Esophagus (tissue), 2 donors: ENCODE results near the gene BCL2. TPM values are rescaled to one million over a fixed set of nuclear protein-coding genes. Genes with fewer than 3 reads are reported as not detected.
"Not testable (repeated sequence)": the region's sequence is repeated elsewhere in the genome, so short reads cannot be mapped to it uniquely, and the experiment has no call there.

Experiments
- H3K27ac ChIP-seq, 2 donors: one replicate each; pipeline ENCODE4 v1.5.1; 2013; ENCODE audit warnings: low read depth in 2 of 2, mild to moderate bottlenecking in 2 of 2, inconsistent platforms in 1 of 2, low read length in 1 of 2, moderate library complexity in 1 of 2
- H3K27me3 ChIP-seq, 2 donors: one replicate each; pipeline ENCODE4 v1.6.1; 2013; ENCODE audit warnings: low read length in 2 of 2, control low read depth in 1 of 2, mild to moderate bottlenecking in 1 of 2; ENCODE audit not compliant: insufficient read depth in 2 of 2, control insufficient read depth in 1 of 2
- H3K36me3 ChIP-seq, 2 donors: one replicate each; pipeline ENCODE4 v1.6.1; 2013; ENCODE audit warnings: low read length in 1 of 2; ENCODE audit not compliant: control insufficient read depth in 2 of 2, insufficient read depth in 2 of 2
- H3K4me1 ChIP-seq, 2 donors: one replicate each; pipeline ENCODE4 v1.6.1; 2013; ENCODE audit warnings: low read length in 1 of 2; ENCODE audit not compliant: control insufficient read depth in 2 of 2, insufficient read depth in 2 of 2
- H3K4me3 ChIP-seq, 2 donors: one replicate each; pipeline ENCODE4 v1.5.1; 2013; ENCODE audit warnings: low read length in 2 of 2, mild to moderate bottlenecking in 2 of 2, low read depth in 1 of 2, moderate library complexity in 1 of 2
- H3K9me3 ChIP-seq, 2 donors: one replicate each; pipeline ENCODE4 v1.6.1; 2013; ENCODE audit warnings: mild to moderate bottlenecking in 2 of 2, low read depth in 1 of 2, low read length in 1 of 2, moderate library complexity in 1 of 2; ENCODE audit not compliant: control insufficient read depth in 2 of 2, insufficient read depth in 1 of 2
- WGBS, 2 donors: extraction: QIAGEN DNeasy Blood & Tissue Kit; methylation state at CpG; one replicate each; pipeline ENCODE4 v1.1.7; 2013; 5-methylcytosine and 5-hydroxymethylcytosine counted together
- polyA plus RNA-seq, 2 donors: library from polyadenylated mRNA; stranded (reverse); fragments of 200-250 nt; gene quantifications; one replicate each; pipeline ENCODE4 v1.2.3, GENCODE V29; 2013
- donor health status: healthy with polysubstance abuse.
- donor health status: Bipolar disorder and iron deficiency.

The BCL2 gene
- polyA plus RNA-seq, 2 donors = 1.3 to 1.9 TPM

DNA sequence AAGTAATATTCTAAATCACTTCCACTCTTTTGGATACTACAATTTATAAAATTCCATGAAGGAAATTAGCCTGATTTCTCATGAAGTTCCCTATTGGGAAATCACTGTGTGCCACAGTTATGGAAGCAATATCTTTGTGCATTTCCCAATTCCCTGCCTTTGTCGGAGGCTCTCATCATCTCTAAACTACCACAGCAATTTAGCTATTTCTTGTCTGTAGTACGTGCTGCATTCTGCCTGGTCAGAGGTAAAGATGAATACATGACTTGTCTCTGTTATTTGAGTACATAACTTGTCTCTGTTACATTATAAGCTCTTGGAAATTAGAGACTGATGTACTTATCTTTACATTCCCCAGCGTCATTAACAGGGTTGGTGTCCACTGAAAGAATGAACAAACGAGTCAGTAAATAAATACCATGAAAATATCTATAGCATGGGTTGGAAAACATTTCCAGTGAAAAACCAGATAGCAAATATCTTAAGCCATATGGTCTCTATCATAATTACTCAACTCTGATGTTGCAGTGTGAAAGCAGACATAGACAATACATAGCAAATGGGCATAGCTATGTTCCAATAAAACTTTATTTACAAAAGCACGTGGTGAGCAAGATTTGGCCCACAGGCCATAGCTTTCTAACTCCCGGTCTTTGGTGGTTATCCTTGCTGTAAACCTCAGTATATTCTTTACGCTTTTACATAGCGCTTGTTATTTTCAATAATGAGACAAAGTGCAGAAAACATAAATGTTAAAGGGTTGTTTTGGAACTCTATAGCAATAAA is 78.8 kb downstream of the BCL2 start:
- no peak overlapping the region for H3K4me3 ChIP-seq
- peaks cover 0 to 2% of the 10 kb centered on the region in 2 donors for H3K4me1 ChIP-seq
- WGBS, 2 donors = 80 to 82% methylated on average over 8 of the region's 8 CpGs
- H3K9me3 ChIP-seq = no peaks in the 10 kb centered on the region
- no peaks in the 10 kb centered on the region for H3K36me3 ChIP-seq
- no peaks in the 10 kb centered on the region for H3K27me3 ChIP-seq
- H3K27ac ChIP-seq = no peak overlapping the region

DNA sequence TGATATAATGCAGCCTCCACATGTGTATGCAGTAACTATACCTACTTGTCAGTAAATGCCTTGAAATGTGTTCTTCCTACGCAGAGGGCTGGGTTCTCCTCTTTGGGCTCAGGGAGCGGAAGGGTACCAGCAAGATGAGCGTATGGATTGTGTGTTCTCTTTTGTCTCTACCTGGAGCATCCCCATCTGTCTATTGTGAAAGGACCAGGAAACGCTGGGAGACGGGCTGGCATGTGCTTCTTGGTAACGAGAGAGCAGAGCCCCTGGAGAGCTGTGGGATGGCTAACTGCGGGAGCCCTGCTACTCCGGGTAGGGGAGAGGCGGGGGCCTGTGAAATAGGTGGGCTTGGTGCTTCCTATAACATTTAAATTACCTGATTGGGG is 80.9 kb downstream of the BCL2 start:
- peak overlapping the region; percentile 62 to 74 for H3K27ac ChIP-seq
- no peak overlapping the region for H3K4me3 ChIP-seq
- 70 to 78% methylated on average over 9 of the region's 9 CpGs for WGBS, 2 donors
- no peaks in the 10 kb centered on the region for H3K36me3 ChIP-seq
- H3K9me3 ChIP-seq = no peaks in the 10 kb centered on the region
- no peaks in the 10 kb centered on the region for H3K27me3 ChIP-seq
- peaks cover 0 to 2% of the 10 kb centered on the region in 2 donors for H3K4me1 ChIP-seq

DNA sequence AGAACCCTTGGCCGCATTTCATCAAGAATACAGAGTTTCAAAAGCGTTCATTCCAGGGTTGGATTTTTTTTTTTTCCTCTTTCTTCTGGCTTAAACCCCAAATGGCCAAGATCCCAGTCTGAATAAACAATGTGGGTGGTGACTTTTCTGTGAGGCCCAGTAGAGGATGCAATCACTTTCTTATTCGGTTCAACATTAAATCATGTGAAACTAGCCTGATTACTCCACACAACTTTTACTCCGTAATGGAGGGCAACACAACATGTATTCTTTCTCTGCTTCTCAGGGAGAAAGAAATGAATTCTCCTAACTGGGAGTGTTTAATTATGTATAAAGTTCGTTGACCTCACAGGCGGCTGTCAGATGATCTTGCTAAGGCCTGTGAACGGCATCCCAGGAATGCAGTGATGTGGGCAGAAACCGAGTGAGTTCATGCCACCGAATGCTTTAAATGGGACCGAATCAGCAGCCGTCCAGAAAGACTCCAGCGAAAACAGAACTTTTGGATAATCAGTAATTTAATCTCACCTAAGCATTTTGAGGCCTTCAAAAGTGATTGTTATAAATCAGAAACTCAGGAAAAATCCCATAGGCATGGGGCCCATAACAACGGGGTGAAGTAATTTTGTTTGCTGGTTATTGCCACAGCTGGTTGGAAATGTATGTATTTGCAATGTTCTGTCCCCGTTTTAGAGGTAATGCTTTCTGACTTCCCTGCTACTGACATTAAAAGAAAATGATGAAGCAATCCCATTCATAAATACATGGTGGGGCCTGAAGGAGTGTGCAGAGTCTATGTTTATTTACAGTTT is 81.5 kb downstream of the BCL2 start:
- 25 to 32% methylated on average over 14 of the region's 14 CpGs for WGBS, 2 donors
- Histone ChIP-seq H3K9me3 (no peaks in the 10 kb centered on the region), H3K4me1 (peaks cover 0 to 2% of the 10 kb centered on the region in 2 donors), H3K27ac (peak overlapping the region; percentile 62 to 78), H3K4me3 (peak overlapping the region in 1 of 2 donors; percentile 11), H3K36me3 (no peaks in the 10 kb centered on the region), H3K27me3 (no peaks in the 10 kb centered on the region)

DNA sequence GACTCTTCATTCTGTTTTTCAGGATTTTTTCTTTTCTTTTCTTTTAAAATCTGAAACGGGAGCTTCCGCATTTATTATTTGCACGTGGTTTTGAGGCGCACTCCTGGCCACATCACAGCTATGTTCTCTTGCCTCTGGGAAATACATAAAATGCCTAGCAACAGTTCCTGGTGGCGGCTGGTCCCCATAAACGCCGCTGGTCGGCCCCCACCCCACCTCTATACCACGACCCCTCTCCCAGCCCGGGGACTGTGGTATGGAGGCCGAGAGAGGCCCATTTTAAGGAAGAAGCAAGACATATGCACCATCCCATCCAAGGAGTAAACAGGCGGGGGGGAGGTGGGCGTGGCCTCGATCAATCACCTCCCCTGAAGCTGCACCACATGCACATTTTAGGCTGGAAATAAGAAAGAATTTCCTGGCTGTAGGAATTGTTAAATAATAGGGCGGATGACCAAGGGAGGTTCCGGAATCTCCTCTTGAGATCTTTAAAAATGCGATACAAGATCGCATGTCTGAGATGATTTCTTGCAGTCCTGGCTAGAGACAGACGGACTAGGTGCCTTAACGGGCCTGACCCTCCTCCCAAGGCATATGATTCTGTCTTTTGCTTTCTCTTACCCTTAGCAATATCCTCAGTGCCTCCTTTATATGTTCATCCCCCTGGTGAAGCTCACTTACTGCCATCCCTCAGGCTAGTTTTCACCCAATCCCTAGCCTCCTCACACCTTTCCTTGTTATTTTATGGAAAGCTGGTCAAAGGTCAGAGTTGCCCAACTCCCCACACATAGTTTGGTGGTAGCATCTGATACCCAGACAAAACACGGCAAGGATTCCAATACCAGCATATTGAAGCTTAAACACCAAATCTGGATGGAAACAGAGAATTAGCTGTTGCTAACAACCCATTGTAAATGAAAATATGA is 82.4 kb downstream of the BCL2 start:
- Histone ChIP-seq H3K9me3 (no peaks in the 10 kb centered on the region), H3K27ac (peak overlapping the region; percentile 67 to 84), H3K4me1 (peaks cover 0 to 2% of the 10 kb centered on the region in 2 donors), H3K27me3 (no peaks in the 10 kb centered on the region), H3K4me3 (no peak overlapping the region), H3K36me3 (no peaks in the 10 kb centered on the region)
- 80 to 83% methylated on average over 21 of the region's 21 CpGs for WGBS, 2 donors

DNA sequence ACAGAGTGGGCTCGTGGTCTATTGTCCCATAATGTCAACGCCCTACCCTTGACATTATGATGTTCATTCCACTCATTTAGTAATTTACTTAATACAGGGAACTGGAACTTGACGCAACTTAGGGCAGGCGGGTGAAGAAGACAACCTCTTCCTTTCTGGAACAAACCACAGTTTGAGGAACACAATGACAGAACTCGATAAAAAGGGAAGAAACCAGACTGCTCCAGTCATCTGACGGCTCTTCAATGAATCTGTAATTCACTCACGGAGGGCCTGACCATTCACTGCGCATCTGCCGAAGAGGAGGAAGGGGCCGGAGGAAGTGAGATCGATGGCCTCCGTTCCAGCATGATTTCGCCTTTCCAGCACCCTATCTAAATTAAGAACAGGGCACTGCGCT is 83.2 kb downstream of the BCL2 start:
- Histone ChIP-seq H3K4me1 (peaks cover 0 to 2% of the 10 kb centered on the region in 2 donors), H3K27ac (peak overlapping the region in 1 of 2 donors; percentile 15)
- 88 to 90% methylated on average over 14 of the region's 14 CpGs for WGBS, 2 donors

DNA sequence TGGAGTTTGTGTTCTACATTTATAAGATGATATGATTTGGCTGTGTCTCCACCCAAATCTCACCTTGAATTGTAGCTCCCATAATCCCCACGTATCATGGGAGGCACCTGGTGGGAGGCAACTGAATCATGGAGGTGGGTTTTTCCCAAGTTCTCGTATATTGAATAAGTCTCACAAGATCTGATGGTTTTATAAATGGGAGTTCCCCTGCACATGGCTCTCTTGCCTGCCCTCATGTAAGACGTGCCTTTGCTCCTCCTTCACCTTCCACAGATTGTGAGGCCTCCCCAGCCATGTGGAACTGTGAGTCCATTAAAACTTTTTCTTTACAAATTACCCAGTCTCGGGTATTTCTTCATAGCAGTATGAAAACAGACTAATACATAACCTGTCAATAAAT is 83.6 kb downstream of the BCL2 start:
- not testable (repeated sequence) for H3K27ac ChIP-seq, H3K36me3 ChIP-seq, H3K4me3 ChIP-seq, H3K27me3 ChIP-seq, H3K9me3 ChIP-seq, H3K4me1 ChIP-seq
- WGBS, 2 donors = 81 to 87% methylated on average over 4 of the region's 4 CpGs

More for the DNA sequence above, 83.2 kb downstream of the BCL2 start:
- Histone ChIP-seq H3K4me3 (no peak overlapping the region), H3K36me3 (no peaks in the 10 kb centered on the region), H3K9me3 (no peaks in the 10 kb centered on the region), H3K27me3 (no peaks in the 10 kb centered on the region)

DNA sequence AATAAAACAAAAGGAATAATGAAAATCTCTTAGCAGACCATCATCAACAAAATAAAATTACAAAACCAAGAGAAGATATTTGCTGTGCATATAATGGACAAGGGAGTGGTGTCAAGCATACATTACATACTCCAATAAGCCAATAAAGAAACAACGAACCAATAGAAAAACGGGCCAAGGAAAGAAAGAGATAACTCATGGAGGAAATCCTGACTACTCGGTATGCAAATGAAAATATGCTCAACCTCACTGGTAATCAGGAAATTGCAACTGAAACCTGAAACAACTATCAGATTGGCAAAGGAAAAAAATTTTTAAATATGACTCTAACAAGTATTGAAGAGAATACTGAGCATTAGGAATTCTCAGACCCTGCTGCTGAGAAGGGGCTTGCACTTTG is 84.7 kb downstream of the BCL2 start:
- peaks cover 0 to 2% of the 10 kb centered on the region in 2 donors for H3K4me1 ChIP-seq
- H3K36me3 ChIP-seq = no peaks in the 10 kb centered on the region
- H3K27ac ChIP-seq = no peak overlapping the region
- H3K27me3 ChIP-seq = no peaks in the 10 kb centered on the region
- H3K9me3 ChIP-seq = no peaks in the 10 kb centered on the region
- 66% methylated on average over 3 of the region's 3 CpGs for WGBS, 2 donors
- no peak overlapping the region for H3K4me3 ChIP-seq

DNA sequence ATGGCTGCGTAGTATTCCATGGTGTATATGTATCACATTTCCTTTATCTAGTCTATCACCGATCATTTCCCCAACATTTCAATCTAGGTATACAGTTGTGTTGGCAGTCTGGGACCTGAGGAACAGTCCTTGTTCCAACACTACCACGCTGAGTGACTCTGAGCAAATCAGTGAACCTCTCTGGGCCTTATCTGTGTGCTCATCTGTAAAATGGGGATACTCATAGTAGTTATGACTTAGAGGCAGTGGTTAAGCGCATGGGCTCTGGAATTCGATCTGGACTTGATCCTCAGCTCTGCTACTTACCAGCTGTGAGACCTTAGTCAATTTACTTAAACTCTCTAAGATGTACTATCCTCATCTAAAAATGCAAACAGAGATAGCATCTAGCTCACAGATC is 85.1 kb downstream of the BCL2 start:
- WGBS, 2 donors = 95 to 97% methylated on average over 5 of the region's 5 CpGs
- Histone ChIP-seq H3K27ac (no peak overlapping the region), H3K4me1 (peaks cover 0 to 2% of the 10 kb centered on the region in 2 donors), H3K9me3 (no peaks in the 10 kb centered on the region), H3K36me3 (no peaks in the 10 kb centered on the region), H3K4me3 (no peak overlapping the region), H3K27me3 (no peaks in the 10 kb centered on the region)

DNA sequence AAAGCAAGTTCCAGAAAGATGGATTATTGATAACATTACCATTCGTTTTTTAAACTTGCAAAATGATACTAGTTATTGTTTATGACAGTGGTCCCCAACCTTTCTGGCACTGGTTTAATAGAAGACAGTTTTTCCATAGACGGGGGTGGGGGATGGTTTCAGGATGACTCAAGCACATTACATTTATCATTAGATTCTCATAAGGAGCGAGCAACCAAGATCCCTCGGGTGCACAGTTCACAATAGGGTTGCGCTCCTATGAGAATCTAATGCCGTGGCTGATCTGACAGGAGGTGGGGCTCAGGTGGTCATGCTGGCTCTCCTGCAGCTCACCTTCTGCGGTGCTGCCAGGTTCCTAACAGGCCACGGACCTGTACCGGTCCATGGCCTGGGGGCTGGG is 86.2 kb downstream of the BCL2 start:
- H3K27ac ChIP-seq = no peak overlapping the region

More for the DNA sequence above, 86.2 kb downstream of the BCL2 start:
- Histone ChIP-seq H3K9me3 (no peaks in the 10 kb centered on the region), H3K4me3 (no peak overlapping the region), H3K36me3 (no peaks in the 10 kb centered on the region), H3K27me3 (no peaks in the 10 kb centered on the region), H3K4me1 (peaks cover 0 to 2% of the 10 kb centered on the region in 2 donors)
- WGBS, 2 donors = 81 to 83% methylated on average over 9 of the region's 9 CpGs
